Measurements from ENCODE around the gene CPT1B.

CPT1B gene

DNA sequence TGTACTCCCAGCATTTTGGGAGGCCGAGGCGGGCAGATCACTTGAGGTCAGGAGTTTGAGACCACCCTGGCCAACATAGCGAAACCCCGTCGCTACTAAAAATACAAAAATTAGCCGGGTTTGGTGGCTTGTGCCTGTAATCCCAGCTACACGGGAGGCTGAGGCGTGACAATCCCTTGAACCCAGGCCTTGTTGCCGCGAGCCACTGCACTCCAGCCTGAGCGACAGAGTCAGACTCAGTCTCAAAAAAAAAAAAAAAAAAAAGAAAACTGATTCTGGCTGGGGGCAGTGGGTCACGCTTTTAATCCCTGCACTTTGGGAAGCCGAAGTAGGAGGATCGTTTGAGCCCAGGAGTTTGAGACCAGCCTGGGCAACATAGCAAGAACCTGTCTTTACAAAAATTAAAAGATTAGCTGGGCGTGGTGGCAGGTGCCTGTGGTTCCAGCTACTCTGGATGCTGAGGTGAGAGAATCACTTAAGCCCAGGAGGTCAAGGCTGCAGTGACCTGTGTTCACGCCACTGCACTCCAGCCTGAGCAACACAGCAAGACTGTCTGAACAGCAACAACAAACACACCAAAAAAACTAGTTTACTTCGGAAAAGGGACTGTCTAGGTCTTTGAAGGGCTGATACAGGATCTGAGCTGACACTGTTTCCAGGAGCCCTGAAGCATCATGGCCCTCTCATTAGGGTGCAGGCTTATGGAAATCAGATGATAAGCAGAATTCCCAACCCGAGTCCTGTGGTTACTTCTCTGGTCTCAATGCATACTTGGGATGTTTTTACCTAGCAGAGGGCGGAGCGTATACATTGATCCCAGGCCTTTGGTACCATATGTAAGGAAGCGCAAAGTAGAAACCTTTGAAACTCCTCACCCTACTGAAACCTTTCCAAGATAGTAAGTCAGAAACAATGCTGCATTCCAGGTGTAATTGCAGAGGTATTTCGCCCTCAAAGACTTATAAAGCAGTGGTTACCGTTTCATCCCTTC lies 6.2 kb upstream of the CPT1B start:
- DNase-seq, result no peak

DNA sequence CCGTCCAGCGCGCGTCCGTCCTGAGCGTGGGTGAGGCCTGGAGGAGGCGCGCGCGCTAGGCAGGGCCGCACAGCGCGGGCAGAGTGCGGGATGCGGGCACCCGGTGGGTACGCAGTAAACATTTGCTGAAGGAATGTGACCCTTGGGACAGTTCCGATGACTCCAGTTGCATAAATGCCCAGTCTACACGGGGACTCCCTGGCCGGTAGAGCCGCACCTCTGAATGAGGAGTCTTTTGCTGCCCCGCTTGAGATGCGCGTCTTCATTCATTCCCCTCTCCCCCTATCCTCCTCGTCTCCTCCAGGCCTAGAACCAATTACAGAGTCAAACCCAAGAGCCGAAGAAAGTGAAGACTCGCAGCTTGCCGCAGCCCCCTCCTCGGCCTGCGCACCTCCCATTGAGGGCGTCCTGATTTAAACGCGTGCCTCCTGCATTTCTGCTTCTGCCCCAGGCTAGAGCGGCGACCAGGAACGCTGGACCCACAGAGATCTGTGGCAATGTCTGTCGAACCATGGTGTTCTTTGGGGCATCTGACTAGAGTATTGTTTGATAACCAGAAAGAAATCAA lies 5.2 kb upstream of the CPT1B start:
- DNase-seq, result no peak

DNA sequence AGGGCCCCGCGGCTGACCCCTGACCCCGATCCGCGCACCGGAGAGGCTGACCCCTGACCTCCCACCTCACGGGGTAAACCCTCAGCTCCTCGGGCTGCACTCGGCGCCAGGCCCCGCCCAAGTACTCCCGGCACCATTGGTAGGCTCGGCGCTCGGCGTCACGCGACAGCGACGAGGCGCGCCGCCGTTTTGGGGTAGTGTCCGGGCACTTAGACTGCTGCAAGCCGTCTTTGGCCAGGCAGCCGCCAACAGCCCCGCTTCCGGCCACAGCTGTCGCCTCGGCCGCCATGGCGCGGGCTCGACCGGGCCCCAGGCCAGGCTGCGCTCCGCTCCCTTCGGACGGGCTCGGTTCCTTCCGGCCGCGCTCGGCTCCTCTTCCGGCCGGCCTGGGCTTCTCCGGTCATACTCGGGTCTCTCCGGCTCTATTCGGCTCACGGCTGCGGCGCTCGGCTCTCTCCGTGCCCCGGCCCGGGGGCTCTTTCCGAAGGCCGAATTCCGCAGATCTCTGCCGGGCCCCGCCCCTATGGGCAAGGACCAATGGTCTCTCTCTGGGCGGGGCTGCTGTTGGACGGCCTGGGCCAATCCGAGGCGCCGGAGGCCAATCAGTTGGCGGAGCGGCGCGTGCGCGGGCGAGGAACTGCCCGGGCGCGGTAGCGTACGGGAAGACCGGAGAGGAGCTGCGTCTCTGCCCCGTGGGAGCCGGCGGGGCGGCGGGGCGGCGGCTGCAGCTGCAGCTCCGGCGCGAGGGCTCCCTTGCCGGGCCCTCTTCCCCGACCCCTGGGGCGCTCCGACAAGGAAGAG lies 4.5 kb upstream of the CPT1B start, which contains the start of gene CHKB:
Gene CHKB (minus strand): TSS at position 357 of the 801 bp plus-strand sequence. CDS start 68 bp downstream, at position 289.
- DNase-seq, result peak; percentile 98

DNA sequence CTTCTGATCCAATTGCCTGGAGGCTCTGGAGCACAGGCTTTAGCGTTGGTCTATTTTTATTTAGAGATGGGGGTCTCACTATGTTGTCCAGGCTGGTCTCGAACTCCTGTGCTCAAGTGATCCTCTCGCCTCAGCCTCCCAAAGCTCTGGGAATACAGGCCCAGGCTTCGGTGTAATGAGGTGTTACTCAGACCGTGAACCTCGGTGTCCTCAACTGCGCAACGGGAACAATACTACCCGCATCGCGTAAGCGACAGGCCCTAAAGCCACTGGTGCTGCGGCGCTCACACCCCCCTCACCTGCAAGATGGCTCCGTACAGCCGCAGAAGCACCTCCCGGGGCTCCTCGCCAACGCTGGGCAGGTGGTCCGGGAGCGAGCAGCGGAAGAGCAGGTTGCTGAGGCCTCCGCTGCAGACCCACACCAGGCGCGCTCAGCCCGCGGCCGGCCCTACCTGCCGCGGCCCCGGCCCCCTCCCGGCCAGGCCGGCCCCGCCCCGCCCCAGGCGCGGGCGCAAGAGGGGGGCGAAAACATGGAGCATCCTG lies 3.8 kb upstream of the CPT1B start:
- DNase-seq, result peak; percentile 72

DNA sequence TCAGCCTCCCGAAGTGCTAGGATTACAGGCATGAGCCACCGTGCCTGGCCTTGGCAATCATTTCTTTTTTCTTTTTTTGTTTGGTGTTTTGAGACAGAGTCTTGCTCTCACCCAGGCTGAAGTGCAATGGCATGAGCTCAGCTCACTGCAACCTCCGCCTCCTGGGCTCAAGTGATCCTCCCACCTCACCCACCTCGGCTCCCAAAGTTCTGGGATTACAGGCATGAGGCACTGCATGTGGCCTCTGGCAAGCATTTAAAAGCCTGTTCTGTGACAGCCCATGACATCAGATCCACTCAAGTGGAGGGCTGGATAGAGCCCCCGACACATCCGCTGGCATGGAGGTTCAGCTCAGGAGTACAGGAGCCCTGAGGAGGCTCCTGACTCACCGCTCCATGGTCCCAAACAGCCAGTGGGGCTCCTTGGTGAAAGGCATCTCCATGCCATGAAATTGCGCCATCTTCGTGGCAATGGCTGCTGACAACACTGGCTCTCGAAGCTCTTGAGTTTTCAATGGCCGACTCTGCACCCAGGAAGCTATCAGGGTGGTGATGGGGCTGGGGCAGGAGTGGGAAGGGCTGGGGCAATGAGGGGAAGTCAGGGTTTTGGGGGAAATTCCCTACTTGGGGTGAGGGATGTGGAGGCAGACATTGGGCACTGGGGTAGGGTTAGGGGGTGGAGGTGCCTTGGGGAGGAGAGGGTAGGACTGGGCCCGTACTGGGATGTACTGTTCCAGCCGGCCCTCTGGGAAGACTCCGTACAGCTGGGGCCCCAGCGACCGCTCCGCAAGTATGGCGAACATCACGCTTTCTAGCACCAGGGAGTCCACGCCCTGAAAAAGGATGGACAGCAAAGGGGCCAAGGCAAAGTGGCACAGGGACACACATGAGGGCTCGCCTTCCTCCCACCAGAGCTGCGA lies 3.1 kb upstream of the CPT1B start:
- peak; percentile 51 for DNase-seq

DNA sequence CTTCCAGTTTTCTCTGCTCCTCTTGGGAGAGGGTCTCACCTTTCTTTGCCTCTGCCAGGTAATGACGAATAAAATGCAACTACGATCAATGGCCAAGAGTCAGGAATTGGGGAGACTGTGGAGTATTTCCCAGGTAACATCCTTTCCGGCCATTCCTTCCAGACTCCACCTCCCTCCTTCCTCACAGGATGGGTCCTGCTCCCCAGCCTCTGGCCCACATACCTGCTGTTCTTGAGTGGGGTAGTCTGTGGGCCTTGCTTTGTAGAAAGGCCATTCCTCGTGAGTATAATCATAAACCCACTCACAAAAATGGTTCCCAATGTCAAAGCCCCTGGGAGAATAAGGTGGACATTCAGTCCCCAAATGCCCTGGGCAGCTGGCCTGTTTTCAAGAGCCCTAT lies 1.5 kb upstream of the CPT1B start:
- no peak for DNase-seq

DNA sequence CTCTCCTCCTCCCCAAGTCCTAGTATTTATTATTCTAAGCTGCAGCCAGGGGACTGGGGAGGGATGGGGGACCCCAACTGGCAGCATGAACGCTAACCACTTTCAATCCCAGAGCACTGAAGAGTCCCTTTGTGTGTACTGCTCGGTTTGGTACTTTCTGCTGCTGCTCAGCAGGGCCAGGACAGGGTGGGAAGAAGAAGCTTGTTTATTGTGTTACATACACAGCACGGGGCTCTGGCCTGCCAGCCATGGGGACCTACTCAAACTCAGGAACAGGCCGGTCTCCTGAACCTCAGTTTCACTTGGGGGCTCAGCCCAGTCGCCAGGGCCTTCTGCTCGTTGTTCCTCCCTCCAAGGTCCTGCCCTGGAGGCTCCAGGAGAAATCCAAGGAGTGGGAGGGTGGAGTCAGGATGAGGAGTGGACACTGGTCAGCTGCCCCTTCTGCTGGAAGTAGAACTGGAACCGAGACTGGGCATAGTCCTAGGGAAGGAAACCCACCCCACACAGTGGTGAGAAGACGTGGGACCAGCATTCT lies 616 bp upstream of the CPT1B start:
- DNase-seq, result no peak

DNA sequence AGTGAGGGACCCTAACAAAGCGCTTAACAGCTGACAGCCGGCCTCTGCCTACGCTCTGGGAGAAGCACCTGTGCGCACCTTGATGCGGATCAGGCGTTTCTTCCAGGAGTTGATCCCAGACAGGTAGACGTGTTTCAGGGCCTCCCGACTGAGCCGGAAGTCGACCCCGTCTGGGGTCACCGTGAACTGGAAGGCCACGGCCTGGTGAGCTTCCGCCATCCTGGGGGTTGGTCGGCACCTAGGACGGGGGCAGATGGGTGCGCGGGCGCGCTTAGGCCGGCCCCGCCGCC lies 585 bp downstream of the CPT1B start:
- no peak for DNase-seq

DNA sequence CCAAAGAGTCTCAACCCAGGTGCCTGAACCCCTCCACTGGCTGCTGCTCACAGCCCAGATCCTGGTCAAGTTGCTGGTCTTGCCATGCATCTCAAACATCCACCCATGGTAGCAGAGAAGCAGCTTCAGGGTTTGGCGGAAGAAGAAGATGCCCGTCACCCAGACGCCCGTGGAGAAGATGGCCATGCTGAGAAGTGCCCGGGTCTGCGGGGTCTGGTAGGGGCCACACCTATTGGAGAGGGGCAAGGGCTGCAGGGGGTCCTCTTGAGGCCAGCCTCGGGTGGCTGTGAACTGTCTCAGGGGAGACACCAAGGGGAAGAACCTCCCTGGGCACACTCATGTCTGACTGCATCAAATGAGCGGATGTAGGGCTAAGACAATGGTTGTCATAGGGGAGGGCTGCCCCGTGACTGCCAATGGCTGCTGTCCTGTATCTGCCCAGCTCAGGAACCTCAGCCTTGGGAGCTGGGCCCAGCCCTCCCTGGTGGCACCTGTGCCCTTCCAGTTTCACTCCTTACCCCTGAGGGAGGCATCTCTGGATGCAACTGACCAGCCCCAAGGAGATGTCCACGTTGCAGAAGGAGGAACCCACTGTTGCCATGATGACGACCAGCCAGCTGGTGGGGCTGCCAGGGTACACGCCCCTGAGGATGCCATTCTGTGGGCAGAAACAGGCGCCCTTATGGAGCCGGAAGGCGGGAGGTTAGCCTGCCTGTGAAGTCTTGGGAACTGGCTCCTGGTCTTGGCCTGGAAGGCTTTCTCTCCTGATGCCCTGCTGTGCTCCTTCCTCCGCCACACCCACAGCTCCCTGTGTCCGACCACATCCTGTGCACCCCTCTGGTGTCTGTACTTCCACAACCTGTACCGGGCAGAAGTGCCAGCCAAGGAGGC lies 1.2 kb downstream of the CPT1B start:
- DNase-seq, result no peak

DNA sequence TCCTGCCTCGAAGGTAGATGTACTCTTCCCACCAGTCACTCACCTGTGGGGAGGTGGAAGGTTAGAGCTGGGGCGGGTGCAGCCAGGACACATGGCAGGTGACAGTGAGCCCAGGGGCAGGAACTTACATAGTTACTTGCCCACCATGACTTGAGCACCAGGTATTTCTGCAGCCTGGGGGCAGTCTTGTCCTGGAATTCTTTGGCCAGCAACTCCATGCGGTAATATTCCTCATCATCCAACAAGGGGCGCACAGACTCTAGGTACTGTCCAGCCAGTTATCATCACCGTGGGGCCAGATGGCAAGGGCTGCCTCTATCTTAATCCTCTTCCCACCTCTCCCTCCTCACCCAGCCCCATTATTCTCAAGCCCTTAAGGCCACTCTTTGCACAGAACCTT lies 2.2 kb downstream of the CPT1B start:
- DNase-seq, result no peak

DNA sequence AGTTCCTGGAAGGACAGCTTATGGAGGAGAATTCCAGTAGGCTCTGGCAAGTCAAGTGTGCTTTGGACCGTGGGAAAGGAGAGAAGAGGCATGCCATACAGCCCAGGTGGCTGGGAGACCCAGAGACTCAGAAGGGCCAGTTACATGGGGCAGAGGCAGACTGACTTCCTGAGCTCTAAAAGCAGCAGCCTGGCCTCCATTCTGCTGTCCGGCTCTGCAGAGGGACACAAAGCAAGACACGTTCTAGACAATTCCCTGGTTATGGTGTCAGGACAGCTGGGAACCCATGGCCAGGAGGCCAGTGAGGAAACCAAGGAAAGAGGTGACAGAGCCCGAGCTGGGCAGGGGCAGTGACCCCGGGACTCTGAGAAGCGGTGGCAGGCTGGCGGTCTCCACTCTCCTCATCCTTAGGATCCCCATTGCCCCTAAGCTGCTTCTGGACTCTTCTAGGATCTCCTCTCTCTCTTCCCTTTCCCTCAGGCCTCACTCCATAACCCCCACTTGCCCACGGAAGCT lies 2.7 kb downstream of the CPT1B start:
- no peak for DNase-seq

DNA sequence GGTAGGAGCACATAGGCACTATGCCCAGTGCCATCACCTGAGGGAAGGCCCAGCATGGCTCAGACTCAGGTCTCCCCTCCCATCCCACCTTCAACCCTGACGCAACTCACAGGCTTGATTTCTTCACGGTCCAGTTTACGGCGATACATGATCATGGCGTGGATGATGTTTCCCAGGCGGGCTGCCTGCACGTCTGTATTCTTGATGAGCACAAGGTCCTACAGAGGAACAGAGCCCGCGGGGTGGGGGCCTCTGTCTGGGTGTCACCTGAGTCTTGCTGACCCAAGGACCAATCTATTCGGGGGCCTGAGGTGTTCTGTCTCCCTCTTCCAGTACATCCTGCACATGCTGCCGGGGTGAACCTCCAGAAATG lies 3.9 kb downstream of the CPT1B start:
- DNase-seq, result no peak

DNA sequence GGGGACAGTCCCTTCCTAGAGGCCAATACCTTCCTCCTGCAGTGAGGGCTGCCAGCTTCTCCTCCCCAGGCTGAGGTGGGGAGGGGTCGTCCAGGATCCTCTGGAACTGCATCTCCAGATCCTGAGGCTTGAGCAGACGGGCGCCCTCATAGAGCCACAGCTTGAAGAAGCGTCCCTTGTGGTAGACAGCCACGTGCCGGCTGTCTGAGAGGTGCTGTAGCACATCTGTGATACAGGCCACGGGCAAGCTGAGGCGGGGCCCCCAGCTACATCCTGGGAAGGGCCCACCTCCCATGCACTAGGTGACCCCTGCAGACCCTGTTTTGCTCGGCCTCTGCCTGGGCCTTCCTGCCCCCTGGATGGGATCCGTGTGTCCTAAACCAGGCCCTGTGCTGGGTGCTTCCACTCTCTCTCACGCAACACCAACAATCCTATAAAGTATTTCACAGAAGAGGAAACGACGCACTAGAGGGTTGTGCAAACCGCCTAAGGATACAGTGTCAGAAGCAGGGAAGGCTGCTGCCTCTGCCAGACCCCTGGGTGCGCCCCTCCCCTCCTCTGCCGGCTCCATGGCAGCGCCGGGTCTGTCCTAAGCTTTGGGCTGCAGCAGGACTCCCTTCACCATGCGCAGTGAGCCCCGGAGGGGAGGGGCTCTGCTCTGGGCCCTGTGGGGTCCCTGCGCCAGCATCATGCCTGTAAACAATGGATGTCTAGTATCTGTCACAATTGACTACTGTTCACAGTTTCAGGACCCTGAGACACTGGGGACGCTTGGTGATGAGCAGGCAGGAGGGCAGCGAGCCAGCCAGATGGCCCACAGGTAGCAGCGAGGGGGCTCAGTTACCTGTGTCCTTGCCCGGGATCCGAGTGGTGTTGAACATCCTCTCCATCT lies 4.5 kb downstream of the CPT1B start:
- DNase-seq, result no peak

DNA sequence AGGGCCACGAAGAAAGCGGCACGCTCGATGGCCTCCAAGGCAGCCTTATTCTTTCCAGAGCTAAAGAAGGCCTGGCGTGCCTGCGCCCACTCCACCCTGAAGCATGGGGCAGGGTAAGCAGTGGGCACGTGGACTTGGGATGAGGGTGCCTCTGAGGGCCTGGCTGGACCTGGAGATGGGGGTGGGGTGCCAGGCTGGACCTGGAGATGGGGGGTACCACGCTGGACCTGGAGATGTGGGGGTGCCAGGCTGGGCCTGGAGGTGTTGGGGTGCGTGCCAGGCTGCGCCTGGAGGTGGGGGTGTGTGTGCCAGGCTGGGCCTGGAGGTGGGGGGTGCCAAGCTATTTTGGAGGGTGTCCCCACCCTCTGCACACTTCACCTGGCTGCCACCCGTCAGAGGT lies 5.3 kb downstream of the CPT1B start:
- no peak for DNase-seq

DNA sequence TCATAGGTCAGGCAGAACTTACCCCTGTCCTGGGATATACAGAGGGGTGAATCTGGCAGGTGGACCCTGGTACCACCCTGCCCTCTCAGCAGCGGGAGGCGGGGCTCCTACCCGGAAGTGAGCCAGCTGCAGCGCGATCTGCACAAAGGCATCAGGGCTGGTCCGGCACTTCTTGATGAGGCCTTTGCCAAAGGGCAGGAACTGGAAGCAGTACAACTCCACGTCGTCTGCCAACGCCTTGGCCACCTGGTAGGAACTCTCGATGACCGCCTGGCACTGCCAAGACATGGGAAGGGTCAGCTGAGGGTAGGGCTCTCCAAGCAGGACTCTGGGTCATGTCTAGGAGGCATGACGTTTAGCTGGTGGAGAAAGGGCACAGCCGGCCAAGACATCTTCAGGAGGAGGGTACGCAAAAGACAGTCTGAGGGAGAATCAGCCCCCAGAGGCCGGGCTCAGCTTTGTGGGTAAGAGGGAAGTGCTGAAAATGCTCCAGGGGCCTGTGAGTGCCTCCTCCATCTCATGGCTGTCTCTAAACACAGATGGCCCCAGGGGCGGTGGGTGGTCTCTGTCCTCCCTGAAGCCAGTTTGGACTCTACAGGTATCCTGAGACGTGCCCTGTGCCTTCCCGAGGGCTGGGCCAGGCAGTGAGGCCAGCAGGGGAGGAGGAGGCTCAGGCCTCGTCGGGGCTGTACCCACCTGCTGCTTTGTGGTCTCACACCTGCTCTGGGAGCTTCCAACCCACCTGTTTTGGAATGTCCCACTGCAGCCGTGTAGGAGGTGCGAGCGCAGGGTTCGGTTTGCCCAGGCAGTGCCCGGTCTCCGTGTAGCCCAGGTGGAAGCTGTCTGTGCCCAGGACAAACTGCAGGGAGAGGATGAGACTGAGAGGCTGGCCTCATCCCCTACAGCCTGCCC lies 6.7 kb downstream of the CPT1B start:
- no peak for DNase-seq

DNA sequence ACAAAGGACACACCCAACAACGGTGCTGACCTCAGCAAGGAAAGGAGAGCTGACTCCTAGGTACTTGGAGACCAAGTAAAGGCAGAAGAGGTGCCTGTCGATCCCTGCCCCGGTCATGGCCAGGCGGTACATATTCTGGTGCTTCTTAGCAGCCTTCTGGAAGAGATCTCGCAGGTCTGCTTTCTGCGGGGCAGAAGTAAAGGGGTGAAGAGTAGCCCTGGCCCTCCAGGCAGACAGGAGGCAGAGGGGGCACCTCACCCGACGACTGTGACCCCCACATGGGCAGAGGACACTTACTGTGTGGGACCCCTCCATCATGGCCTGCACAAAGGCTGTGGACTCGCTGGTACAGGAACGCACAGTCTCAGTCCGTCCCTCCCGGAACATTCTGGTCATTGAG lies 7.4 kb downstream of the CPT1B start:
- no peak for DNase-seq

DNA sequence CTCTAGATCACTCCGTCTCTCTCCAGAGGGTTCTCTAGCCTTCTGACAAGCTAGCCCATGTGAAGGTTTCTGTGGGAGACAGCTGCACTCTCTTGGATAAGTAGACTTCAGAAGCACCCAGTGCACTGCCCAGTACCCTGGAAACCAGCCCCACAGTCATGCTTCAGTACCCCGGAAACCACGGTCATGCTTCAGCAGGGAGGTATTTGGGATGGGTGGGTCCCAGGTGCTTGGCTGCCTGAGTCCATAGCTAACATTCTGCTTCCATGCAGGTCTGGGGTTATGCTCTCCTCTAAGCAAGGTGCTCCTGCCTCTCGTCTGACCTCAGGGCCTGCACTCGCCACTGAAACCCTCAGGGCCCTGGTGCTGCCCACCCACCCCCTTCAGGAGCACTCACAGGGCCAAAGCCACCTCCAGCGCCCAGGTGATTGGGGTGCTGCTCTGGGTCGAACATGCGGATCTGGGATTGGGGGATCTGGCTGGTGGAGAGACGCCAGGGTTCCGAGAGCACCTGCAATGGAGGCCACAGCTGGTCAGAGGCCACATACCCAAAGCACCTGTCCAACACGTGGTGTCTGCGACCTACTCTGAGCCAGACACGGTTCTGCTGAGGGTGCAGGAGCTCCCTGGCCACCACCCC lies 8.2 kb downstream of the CPT1B start:
- no peak for DNase-seq

DNA sequence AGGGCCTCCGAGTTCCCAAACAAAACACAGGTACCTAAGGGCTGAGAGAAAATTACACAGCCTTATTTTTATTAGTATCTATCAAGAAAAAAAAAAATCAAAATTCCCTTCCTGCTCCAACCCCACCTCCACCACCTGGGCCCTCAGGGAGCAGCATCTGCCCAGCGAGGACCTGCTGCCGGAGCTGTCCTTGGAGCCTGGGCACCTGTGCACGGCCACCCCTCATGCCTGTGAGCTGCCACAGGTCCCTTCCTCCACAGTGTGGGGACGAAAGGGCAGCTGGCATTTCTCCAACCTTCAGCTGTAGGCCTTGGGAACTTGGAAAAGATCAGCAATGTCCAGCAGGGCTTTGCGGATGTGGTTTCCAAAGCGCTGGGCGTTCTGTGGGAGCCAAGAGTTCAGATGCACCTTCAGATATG lies 9.2 kb downstream of the CPT1B start:
- no peak for DNase-seq
